ENCODE measurements around the gene MAD2L1BP. TPM values are rescaled to one million over a fixed set of nuclear protein-coding genes. Genes with fewer than 3 reads are reported as not detected.

Gene MAD2L1BP
- total RNA-seq, 1 donor from 2014 or later: 22.8 TPM

DNA sequence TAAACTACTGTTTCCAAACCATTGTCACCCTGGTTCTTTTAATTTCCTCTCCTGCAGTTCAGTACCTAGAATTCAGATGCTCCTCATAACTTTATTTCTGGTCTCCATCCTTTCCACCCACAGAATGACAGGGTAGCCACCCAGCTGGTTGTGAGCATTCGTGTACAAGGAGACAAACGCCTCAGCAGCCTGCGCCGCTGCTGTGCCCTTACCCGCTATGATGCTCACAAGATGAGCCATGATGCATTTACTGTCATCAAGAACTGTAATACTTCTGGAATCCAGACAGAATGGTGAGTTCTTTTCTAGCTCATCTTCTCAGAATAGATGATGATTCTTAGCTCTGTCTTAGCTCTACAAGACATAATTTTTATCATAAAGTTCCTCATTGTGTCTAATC lies 25.2 kb upstream of the MAD2L1BP start:
- Mint-ChIP-seq H3K4me3 (ENCODE audit: unreplicated experiment) (no peak overlapping the region), H3K27me3 (ENCODE audit: low read depth) (no peaks in the 10 kb centered on the region), H3K4me1 (ENCODE audit: low read depth) (peaks cover 11% of the 10 kb centered on the region), H3K36me3 (ENCODE audit: low read depth) (peaks cover 9% of the 10 kb centered on the region), H3K27ac (ENCODE audit: unreplicated experiment) (peak overlapping the region; percentile 70), H3K9me3 (ENCODE audit: low read depth) (no peaks in the 10 kb centered on the region)
- DNase-seq (ENCODE audit: low spot score): peak; percentile 33
- TF ChIP-seq, protein P1, sequence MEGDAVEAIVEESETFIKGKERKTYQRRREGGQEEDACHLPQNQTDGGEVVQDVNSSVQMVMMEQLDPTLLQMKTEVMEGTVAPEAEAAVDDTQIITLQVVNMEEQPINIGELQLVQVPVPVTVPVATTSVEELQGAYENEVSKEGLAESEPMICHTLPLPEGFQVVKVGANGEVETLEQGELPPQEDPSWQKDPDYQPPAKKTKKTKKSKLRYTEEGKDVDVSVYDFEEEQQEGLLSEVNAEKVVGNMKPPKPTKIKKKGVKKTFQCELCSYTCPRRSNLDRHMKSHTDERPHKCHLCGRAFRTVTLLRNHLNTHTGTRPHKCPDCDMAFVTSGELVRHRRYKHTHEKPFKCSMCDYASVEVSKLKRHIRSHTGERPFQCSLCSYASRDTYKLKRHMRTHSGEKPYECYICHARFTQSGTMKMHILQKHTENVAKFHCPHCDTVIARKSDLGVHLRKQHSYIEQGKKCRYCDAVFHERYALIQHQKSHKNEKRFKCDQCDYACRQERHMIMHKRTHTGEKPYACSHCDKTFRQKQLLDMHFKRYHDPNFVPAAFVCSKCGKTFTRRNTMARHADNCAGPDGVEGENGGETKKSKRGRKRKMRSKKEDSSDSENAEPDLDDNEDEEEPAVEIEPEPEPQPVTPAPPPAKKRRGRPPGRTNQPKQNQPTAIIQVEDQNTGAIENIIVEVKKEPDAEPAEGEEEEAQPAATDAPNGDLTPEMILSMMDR (IDR thresholded peaks at IDR 0.05): no peak

DNA sequence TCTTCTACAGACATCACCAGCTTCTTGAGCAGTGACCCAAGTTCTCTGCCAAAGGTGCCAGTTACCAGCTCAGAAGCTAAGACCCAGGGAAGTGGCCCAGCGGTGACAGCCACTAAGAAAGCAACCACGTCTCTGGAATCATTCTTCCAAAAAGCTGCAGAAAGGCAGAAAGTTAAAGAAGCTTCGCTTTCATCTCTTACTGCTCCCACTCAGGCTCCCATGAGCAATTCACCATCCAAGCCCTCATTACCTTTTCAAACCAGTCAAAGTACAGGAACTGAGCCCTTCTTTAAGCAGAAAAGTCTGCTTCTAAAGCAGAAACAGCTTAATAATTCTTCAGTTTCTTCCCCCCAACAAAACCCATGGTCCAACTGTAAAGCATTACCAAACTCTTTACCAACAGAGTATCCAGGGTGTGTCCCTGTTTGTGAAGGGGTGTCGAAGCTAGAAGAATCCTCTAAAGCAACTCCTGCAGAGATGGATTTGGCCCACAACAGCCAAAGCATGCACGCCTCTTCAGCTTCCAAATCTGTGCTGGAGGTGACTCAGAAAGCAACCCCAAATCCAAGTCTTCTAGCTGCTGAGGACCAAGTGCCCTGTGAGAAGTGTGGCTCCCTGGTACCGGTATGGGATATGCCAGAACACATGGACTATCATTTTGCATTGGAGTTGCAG lies 21.8 kb upstream of the MAD2L1BP start:
- Mint-ChIP-seq H3K27ac (ENCODE audit: unreplicated experiment) (peak overlapping the region; percentile 14), H3K36me3 (ENCODE audit: low read depth) (peaks cover 7% of the 10 kb centered on the region), H3K4me1 (ENCODE audit: low read depth) (peaks cover 2% of the 10 kb centered on the region), H3K27me3 (ENCODE audit: low read depth) (no peaks in the 10 kb centered on the region), H3K4me3 (ENCODE audit: unreplicated experiment) (no peak overlapping the region), H3K9me3 (ENCODE audit: low read depth) (no peaks in the 10 kb centered on the region)
- DNase-seq (ENCODE audit: low spot score): peak; percentile 15
- TF ChIP-seq, protein P1 (IDR thresholded peaks at IDR 0.05): no peak

DNA sequence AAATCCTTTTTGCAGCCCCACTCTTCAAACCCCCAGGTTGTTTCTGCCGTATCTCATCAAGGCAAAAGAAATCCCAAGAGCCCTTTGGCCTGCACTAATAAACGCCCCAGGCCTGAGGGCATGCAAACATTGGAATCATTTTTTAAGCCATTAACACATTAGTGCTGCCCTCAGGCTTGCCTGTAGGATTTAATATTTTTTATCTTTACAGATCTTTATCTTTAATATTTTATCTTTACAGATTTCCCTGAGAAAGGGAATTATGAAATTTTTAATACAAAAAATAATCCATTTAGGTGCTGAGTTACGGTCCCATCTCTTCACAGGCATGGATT lies 21.3 kb upstream of the MAD2L1BP start:
- no peaks in the 10 kb centered on the region for H3K27me3 Mint-ChIP-seq (ENCODE audit: low read depth)
- H3K9me3 Mint-ChIP-seq (ENCODE audit: low read depth): no peaks in the 10 kb centered on the region
- TF ChIP-seq, protein P1 (IDR thresholded peaks at IDR 0.05): no peak
- H3K36me3 Mint-ChIP-seq (ENCODE audit: low read depth): peaks cover 8% of the 10 kb centered on the region
- H3K4me1 Mint-ChIP-seq (ENCODE audit: low read depth): no peaks in the 10 kb centered on the region
- no peak for DNase-seq (ENCODE audit: low spot score)
- H3K27ac Mint-ChIP-seq (ENCODE audit: unreplicated experiment): no peak overlapping the region
- no peak overlapping the region for H3K4me3 Mint-ChIP-seq (ENCODE audit: unreplicated experiment)

DNA sequence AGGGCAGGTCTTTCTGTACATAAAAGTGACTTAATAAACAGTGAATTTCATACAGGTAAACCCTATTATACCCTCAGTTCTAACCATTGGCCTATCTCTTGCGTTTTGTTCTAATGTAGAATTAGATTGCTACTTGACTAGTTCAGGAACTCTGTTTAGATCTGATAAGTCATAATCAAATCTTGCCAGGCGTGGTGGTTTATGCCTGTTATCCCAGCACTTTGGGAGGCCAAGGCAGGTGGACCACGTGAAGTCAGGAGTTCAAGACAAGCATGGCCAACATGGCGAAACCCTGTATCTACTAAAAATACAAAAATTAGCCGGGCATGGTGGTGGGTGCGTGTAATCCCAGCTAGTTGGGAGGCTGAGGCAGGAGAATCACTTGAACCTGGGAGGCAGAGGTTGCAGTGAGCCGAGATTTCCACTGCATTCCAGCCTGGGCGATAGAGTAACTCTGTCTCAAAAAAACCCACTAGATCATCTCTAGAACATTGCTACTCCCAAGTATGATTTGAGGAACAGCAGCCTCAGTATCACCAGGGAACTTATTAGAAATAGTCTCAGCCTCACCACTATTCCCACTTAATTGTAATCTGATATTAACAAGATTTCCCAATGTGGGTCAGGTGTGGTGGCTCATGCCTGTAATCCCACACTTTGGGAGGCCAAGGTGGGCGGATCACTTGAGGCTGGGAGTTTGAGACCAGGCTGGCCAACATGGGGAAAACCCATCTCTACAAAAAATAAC lies 18.7 kb upstream of the MAD2L1BP start:
- no peaks in the 10 kb centered on the region for H3K9me3 Mint-ChIP-seq (ENCODE audit: low read depth)
- no peaks in the 10 kb centered on the region for H3K4me1 Mint-ChIP-seq (ENCODE audit: low read depth)
- peaks cover 14% of the 10 kb centered on the region for H3K36me3 Mint-ChIP-seq (ENCODE audit: low read depth)
- TF ChIP-seq, protein P1 (IDR thresholded peaks at IDR 0.05): no peak
- H3K4me3 Mint-ChIP-seq (ENCODE audit: unreplicated experiment): no peak overlapping the region
- H3K27me3 Mint-ChIP-seq (ENCODE audit: low read depth): no peaks in the 10 kb centered on the region
- peak overlapping the region; percentile 22 for H3K27ac Mint-ChIP-seq (ENCODE audit: unreplicated experiment)
- DNase-seq (ENCODE audit: low spot score): peak; percentile 21

DNA sequence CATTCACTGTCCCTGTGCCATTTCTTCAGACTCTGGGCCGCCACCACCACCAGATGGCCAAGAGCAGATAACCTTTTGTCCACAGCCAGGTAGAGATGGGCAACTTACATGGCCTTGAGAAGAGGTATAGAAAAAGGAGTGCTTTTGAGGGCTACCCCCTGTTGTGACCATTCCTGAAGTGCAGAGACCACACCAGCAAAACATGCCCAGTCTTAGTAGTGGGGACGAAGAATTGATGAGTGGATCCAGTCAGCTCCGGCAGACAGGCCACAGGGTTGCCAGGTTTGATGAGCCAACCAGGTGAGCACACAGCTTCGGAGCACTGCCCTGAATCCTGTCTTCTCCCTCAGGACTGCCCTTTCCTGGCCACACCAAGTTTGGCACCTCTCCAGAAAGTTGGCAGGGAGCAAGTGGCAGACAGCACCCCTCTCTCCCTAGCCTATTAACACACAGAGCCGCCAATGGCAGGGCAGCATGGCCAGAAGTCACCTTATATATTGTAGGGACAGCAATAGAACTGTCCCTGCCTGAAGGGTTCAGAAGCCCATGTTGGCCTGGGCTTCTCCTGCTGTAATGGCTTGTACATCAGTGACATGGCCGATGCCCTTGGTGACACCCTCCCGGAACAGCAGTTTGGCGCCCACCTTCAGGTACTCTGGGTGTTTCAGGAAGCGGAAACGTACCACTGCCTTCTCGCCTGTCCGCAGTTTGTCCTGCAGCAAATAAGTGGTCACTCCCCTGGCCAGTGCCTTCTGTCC lies 14.4 kb upstream of the MAD2L1BP start:
- no peaks in the 10 kb centered on the region for H3K9me3 Mint-ChIP-seq (ENCODE audit: low read depth)
- H3K4me1 Mint-ChIP-seq (ENCODE audit: low read depth): peaks cover 14% of the 10 kb centered on the region
- DNase-seq (ENCODE audit: low spot score): no peak
- no peak overlapping the region for H3K4me3 Mint-ChIP-seq (ENCODE audit: unreplicated experiment)
- peaks cover 36% of the 10 kb centered on the region for H3K36me3 Mint-ChIP-seq (ENCODE audit: low read depth)
- peak overlapping the region; percentile 39 for H3K27ac Mint-ChIP-seq (ENCODE audit: unreplicated experiment)
- H3K27me3 Mint-ChIP-seq (ENCODE audit: low read depth): no peaks in the 10 kb centered on the region
- TF ChIP-seq, protein P1 (IDR thresholded peaks at IDR 0.05): no peak
